GM19025 (cell line): Measurements from ENCODE around the gene SLC25A23.
"Not testable (repeated sequence)": the region's sequence is repeated elsewhere in the genome, so short reads cannot be mapped to it uniquely, and the experiment has no call there.

Source experiments
- ATAC-seq: cut with Tn5 transposase; IDR thresholded peaks from one replicate; pipeline ENCODE4 v1.9.1; 2021; ENCODE audit warnings: mild to moderate bottlenecking, low read depth, moderate library complexity; ENCODE audit not compliant: unreplicated experiment

SLC25A23 gene

GRCh38 chr19:6458695-6459261 lies 814 bp downstream of the SLC25A23 start:
- ATAC-seq = no peak

DNA sequence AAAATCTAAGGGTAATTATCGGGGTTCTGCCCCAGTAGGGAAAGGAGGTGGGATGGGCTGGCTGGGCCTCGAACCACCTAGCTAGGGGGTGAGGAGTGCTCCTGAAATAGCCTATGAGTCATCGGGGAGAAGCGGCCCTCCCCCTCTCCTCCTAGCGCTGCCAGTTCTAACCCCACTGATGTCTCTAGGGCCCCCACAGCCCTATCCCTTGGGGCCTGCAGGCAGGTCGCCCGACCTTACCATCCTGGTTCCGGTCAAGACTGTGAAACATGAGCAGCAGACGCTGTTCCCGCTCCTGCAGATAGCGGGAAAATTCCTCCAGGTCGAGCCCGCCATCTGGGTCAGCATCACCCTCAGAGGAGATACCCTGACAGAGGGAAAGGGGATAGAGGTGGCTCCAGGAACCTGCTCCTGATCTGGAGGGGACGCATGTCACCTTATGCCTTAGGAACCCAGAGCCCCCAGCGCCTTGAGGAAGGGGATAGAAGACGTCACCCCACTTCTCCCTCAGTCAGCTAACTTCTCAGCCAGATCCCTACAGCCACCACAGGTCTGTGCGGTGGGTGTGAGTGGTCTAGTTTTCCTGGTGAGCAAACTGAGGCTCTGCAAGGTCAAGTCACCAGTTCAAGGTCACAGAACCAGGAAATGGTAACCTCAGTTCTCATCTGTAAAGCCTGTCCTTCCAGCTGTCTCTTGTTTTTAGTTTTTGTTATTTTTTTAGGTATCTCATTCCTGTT lies 1.5 kb downstream of the SLC25A23 start:
- no peak for ATAC-seq

- no peak for ATAC-seq
These were observed 3.7 kb downstream of the SLC25A23 start for GRCh38 chr19:6455924-6456323.

DNA sequence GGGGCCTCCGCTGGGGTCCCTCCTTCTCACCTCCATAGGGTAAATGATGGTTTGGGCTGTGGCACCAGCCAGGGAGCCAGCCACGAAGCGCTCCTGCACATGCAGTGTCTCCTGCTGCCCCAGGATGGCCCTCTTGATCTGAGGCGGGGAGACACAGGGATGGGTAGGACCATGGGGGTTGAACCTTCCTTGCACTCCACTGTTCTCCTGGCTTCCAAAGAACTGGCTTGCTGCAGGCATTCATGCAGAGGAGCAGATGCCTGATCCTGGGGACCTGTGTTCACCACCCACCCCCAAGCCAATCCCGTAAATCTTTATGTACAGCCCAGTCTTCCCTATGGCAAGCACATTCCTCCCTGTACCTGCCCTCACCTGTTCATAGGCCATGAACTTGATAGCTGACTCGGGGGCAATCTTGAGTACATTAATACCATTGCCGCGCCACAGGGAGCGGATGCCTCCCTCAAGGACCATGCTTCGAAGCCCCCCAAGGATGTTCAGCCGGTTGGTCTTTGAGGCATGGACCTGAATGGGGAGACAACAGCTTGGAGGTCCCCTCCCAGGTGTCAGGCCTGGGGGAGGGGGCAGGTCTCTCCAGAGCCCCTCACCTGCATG lies 5.5 kb downstream of the SLC25A23 start:
- ATAC-seq = no peak

DNA sequence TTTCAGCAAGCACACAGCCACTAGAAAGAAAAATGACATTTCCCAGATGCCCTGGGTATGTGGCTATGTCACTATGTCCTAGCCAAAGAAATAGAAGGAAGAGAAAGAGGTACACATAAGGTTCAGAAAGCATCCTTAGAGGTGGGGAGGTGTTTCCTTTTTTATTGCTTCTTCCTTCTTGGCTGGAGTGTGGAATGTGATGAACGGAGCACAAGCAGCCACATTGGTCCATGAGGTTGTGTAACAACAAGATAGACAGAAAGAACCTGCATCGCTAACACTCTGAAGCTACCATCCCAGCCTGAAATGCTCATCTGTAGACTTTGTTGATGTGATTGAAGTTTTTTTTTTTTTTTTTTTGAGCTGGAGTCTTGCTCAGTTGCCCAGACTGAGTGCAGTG lies 6.7 kb downstream of the SLC25A23 start:
- ATAC-seq = no peak

- no peak for ATAC-seq
These were observed 7.4 kb downstream of the SLC25A23 start for GRCh38 chr19:6452223-6452614.

GRCh38 chr19:6451583-6452222 lies 7.9 kb downstream of the SLC25A23 start:
- ATAC-seq = no peak

DNA sequence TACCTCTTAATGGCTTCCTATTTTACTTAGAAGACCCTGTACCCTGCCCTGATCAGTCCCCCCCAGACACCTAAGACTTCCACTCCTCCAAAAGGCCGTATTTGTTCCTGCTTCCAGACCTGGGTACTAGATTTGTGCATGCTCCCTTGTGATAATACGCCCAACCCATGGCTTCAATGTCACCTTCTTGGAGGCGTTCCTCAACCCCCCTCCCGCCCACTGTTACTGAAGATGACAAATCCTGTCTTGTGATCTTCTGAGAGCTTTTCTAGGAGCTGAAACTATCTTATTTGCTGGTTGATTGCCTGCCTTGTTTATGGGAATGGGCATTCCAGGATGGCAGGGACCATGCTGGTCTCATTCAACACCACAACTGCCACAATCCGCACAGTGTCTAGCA lies 9.4 kb downstream of the SLC25A23 start:
- no peak for ATAC-seq

DNA sequence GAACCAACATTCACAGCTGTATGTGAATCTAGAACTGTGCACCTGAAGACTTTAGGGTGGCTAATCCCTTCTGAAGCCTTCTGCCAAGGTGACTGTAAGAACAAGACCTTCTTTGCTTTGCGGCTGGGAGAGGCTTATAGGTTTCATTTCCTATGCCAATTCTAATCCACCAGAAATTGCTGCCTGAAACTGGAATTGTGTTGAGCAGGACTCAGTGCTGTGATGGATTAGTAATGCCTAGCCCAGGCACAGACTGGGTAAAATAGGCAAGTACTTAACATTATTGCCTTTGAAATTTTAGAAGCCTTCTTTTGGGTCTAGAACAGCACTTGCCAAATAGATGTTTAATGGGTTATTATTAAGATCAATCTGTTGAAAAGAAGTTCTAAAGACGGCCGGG lies 11.5 kb downstream of the SLC25A23 start:
- no peak for ATAC-seq

DNA sequence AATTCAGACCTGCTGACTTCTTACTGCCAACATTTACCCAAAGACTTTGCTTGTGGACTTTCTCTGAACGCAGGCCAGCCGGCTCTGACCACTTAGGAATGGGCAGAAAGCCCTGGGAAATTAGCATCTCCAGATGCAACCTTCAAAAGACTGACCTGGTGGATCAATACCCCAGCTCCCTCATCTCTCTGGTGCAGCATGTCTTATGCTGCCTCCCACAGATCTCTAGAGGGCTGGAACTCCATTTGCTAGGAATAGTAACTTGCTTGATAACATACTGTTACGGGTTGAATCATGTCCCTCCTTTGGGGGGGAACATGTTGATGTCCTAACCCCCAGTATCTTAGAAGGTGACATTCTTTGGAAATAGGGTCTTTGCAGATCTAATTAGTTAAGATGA lies 13.1 kb downstream of the SLC25A23 start:
- no peak for ATAC-seq

- no peak for ATAC-seq
These were observed 15.6 kb downstream of the SLC25A23 start for GRCh38 chr19:6443986-6444385.

GRCh38 chr19:6442087-6442688 lies 17.4 kb downstream of the SLC25A23 start:
- no peak for ATAC-seq

GRCh38 chr19:6440905-6441304 lies 18.7 kb downstream of the SLC25A23 start:
- ATAC-seq = no peak

GRCh38 chr19:6439743-6440142 lies 19.8 kb downstream of the SLC25A23 start:
- ATAC-seq = no peak

GRCh38 chr19:6433663-6434062 lies 25.9 kb downstream of the SLC25A23 start, which contains the start of gene SLC25A41:
TSS of gene SLC25A41 (minus strand) at chr19:6433763. CDS start at chr19:6433693, 70 bp downstream.
- ATAC-seq = no peak

- ATAC-seq = no peak
These were observed 26.4 kb downstream of the SLC25A23 start for GRCh38 chr19:6433165-6433564.

DNA sequence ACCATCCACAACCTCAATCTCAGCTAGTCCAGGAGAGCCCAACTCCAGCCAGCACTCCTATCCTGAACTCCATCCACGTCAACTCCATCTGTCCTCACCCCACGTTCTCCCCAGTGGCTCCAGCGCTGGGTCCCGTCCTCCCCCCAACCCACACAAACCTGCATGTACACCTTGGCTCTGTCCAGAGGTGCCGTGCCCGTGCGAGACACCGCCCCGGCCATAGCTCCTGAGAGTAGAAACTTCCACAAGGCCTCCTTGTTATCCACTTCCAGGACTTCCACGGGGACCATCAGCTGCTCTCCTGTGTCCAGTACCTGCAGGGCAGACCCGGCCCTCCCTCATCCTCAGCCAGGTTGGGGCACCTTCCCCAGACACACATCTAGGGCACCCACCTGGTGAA lies 27.7 kb downstream of the SLC25A23 start:
- no peak for ATAC-seq

DNA sequence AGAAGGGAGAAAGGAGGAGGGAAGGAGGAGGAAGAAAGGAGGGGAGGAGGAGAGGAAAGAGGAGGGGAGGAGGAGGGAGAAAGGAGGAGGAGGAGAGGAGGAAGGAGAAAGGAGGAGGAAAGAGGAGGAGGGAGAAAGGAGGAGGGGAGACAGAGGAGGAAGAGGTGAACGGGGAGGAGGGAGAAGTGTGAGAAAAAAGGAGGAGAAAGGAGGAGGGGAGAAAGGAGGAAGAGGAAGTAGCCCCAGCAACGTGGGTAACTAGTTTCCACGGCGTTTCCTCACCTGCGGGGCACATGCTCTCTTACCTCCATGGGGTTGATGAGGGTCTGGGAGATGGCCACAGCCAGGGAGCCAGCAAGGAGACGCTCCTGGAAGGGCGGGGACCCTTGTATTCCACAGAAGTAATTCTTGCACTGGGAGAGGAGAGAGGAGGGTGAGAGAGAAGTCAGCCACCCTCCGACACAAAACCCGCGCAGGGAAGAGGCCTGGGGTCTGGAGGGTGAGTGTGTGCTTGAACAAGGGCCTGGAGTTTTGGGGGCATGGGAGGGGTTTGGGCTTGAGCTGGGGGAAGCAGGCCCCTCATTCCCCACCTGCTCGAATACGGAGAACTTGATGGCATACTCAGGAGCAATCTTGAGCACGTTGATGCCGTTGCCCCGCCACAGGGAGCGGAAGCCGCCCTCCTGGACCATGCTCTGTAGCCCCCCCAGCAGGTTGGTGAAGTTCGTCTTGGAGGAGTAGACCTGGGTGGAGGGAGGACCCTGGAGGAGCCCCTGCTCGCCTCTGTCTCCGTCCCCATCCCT lies 30.0 kb downstream of the SLC25A23 start:
- ATAC-seq = no peak

DNA sequence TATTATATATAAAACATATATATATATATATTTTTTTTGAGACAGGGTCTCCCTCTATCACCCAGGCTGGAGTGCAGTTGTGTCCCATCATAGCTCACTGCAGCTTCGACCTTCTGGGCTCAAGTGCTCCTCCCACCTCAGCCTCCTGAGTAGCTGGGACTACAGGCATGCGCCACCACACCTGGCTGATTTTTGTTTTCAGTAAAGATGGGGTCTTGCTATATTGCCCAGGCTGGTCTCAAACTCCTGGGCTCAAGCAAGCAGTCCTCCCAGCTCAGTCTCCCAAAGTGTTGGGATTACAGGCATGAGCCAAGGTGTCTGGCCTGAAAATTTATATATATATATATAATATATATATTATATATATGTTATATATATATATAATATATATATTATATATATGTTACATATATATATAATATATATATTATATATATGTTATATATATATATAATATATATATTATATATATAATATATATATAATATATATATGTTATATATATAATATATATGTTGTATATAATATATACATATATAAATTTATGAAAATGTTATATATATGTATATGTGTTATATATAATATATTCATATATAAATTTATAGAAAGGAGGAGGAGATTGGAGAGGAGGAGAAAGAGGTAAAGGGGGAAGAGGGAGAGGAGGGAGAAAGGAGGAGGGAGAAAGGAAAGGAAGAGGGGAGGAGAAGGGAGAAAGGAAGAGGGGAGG lies 30.7 kb downstream of the SLC25A23 start:
- not testable (repeated sequence) for ATAC-seq

GRCh38 chr19:6427131-6427530 lies 32.5 kb downstream of the SLC25A23 start:
- ATAC-seq = no peak
